Upper lobe of right lung (tissue), 1 donor: ENCODE measurements around the gene ZEB1. TPM values are rescaled to one million over a fixed set of nuclear protein-coding genes. Genes with fewer than 3 reads are reported as not detected.
"Not testable (repeated sequence)": the region's sequence is repeated elsewhere in the genome, so short reads cannot be mapped to it uniquely, and the experiment has no call there.

Source experiments
- ATAC-seq: fragments of 200-7000 bp; cut with Tn5 transposase; one replicate; pipeline ENCODE4 v1.9.1; 2020; ENCODE audit warnings: mild to moderate bottlenecking, moderate library complexity
- DNase-seq: peaks from one replicate; pipeline ENCODE4 v3.0.0-alpha.2; 2020
- H3K27ac ChIP-seq: fragments of 200-600 bp; one replicate; pipeline ENCODE4 v1.8.0; 2022
- H3K27me3 ChIP-seq: fragments of 200-600 bp; one replicate; pipeline ENCODE4 v1.8.0; 2022; ENCODE audit warnings: mild to moderate bottlenecking
- H3K36me3 ChIP-seq: fragments of 200-600 bp; one replicate; pipeline ENCODE4 v1.8.0; 2022
- H3K4me1 ChIP-seq: fragments of 200-600 bp; one replicate; pipeline ENCODE4 v1.8.0; 2022
- H3K4me3 ChIP-seq: fragments of 200-600 bp; one replicate; pipeline ENCODE4 v1.8.0; 2022; ENCODE audit warnings: mild to moderate bottlenecking
- H3K9me3 ChIP-seq: fragments of 200-600 bp; one replicate; pipeline ENCODE4 v1.8.0; 2022
- CTCF ChIP-seq: fragments of 200-600 bp; IDR thresholded peaks from one replicate; pipeline ENCODE4 v1.8.0; 2022; ENCODE audit warnings: antibody characterized with exemption
- intact Hi-C: fragments of 100-400 bp; cut with DNase I; formaldehyde crosslinking; loops from one replicate; pipeline ENCODE4 v1.11.0; 2022
- total RNA-seq: library from RNA; stranded (reverse); fragmentation: NEBNext Ultra II Directional; extraction: Animal tissue kit (Norgen Biotek cat#: 25700); gene quantifications from one replicate; pipeline ENCODE4 v1.2.1, GENCODE V29; 2021
- donor health status: DM: no; HTN: yes; CAD: no; lungs with severe emphysema.

The ZEB1 gene
- total RNA-seq, 1 donor from 2014 or later = 55.2 TPM

DNA sequence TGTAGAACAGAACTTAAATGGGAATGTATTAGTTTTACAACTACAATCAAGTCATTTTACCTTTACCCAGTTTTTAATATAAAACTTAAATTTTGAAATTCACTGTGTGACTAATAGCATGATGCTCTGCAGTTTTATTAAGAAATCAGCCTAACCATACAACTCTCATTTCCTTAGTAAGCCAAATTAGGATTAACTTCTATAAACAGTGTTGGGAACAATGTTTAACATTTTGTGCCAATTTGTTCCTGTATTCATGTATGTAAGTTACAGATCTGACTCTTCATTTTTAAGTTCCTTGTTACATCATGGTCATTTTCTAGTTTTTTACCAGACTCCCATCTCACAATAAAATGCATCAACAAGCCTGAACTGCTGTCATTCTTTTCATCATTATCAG is 209.8 kb downstream of the ZEB1 start:
- no peak for TF ChIP-seq CTCF
- H3K36me3 ChIP-seq = no peaks in the 10 kb centered on the region
- DNase-seq (no peak), ATAC-seq (no peak)
- intact Hi-C loops = no loop called here
- no peak overlapping the region for H3K4me3 ChIP-seq
- H3K27ac ChIP-seq = no peak overlapping the region
- H3K9me3 ChIP-seq = no peaks in the 10 kb centered on the region
- H3K4me1 ChIP-seq = no peaks in the 10 kb centered on the region
- no peaks in the 10 kb centered on the region for H3K27me3 ChIP-seq

DNA sequence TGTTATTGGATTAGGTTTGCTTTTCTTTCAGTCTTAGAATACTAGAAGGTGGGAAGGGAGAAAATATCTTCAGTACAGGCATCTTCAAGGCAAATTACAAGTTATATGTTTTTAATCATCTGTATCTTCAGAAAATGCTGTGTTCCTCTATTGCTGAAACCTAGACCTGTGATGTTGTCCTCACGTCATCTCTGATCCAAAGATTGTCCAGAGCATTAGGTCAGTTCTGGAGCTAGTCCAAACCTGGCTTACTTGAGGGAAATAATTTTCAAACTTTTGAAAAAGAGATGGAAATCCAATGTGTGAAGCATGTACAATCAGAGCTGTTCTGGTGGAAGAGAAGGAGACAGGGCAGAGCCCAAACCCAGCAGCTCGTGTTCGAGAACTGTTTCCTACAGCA is 217.3 kb downstream of the ZEB1 start:
- DNase-seq (no peak), ATAC-seq (no peak)
- H3K27me3 ChIP-seq = no peaks in the 10 kb centered on the region
- H3K36me3 ChIP-seq = no peaks in the 10 kb centered on the region
- no peak overlapping the region for H3K4me3 ChIP-seq
- intact Hi-C loops = no loop called here
- no peak for TF ChIP-seq CTCF
- no peaks in the 10 kb centered on the region for H3K4me1 ChIP-seq
- no peaks in the 10 kb centered on the region for H3K9me3 ChIP-seq
- no peak overlapping the region for H3K27ac ChIP-seq

- Histone ChIP-seq H3K36me3 (no peaks in the 10 kb centered on the region), H3K27me3 (no peaks in the 10 kb centered on the region), H3K27ac (no peak overlapping the region), H3K4me3 (no peak overlapping the region), H3K9me3 (no peaks in the 10 kb centered on the region), H3K4me1 (no peaks in the 10 kb centered on the region)
- intact Hi-C loops = no loop called here
- DNase-seq (no peak), ATAC-seq (no peak)
- no peak for TF ChIP-seq CTCF
Measured at GRCh38 chr10:31549896-31550295, 230.9 kb downstream of the ZEB1 start.

DNA sequence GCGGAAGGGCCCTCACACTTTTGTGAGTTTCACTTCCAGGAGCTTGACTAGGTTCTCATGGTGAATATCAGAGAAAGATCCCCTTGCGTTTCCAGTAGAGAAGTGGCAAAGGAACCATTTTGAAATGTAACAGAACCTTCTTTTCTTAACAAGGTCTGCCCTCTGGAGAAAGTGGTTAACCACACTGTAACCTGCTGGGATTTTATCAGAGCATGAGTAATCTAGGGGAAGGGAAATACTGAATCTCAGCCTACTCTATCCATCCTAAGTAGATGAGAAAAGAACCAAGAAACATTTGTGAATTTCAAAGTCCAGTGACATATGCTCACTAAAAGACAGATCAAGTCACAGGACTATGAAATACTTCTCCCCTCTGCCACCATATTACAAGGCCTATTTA is 235.5 kb downstream of the ZEB1 start:
- intact Hi-C loops = no loop called here
- no peak overlapping the region for H3K4me3 ChIP-seq
- ATAC-seq = no peak
- H3K36me3 ChIP-seq = no peaks in the 10 kb centered on the region
- peaks cover 11% of the 10 kb centered on the region for H3K9me3 ChIP-seq
- no peaks in the 10 kb centered on the region for H3K27me3 ChIP-seq
- TF ChIP-seq CTCF = no peak
- no peak for DNase-seq
- no peaks in the 10 kb centered on the region for H3K4me1 ChIP-seq
- H3K27ac ChIP-seq = no peak overlapping the region

- H3K4me3 ChIP-seq = no peak overlapping the region
- intact Hi-C loops = no loop called here
- TF ChIP-seq CTCF = no peak
- ATAC-seq (no peak), DNase-seq (no peak)
- H3K9me3 ChIP-seq = peaks cover 15% of the 10 kb centered on the region
- no peaks in the 10 kb centered on the region for H3K4me1 ChIP-seq
- H3K27me3 ChIP-seq = no peaks in the 10 kb centered on the region
- H3K27ac ChIP-seq = no peak overlapping the region
- H3K36me3 ChIP-seq = no peaks in the 10 kb centered on the region
Measured at GRCh38 chr10:31557854-31558253, 238.8 kb downstream of the ZEB1 start.

DNA sequence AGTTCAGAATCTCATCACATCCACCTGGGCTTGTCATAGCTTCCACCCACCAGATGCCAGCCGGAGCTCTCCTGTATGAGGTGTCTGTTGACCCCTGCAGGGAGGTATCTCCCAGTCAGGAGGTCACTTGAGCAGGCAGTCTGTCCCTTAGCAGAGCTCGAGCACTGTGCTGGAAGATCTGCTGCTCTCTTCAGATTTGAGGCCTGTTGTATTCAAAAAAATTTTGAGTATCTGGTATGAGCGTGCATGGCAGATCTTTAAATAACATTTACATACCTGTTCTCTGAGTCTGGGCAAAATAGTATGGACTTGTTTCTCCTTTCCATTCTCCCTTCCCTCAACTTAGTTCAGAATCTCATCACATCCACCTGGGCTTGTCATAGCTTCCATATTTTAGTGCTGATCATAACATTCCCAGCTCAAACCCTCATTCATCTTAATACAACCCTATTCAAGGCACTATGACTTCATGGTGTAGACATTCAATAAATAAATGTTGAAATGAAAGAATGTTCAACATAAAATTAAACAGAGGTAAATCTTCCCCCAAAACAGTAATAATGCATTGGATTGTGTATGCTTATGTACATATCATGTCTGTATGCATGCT is 249.3 kb downstream of the ZEB1 start:
- H3K9me3 ChIP-seq, H3K27ac ChIP-seq, H3K27me3 ChIP-seq, ATAC-seq, intact Hi-C loops, DNase-seq, H3K4me1 ChIP-seq, H3K4me3 ChIP-seq, H3K36me3 ChIP-seq: not testable (repeated sequence)
